NCI-H69 (cell line): ENCODE data around the gene TSPAN11.
"Not testable (repeated sequence)": the region's sequence is repeated elsewhere in the genome, so short reads cannot be mapped to it uniquely, and the experiment has no call there.

Source experiments
- DNase-seq: peaks from one replicate; lab custom pipeline; 2025; lab: John Stamatoyannopoulos, UW

The TSPAN11 gene

GRCh38 chr12:31002999-31003398, 76.5 kb downstream of the TSPAN11 start:
- no peak for DNase-seq

GRCh38 chr12:31003861-31004640, 77.5 kb downstream of the TSPAN11 start:
- no peak for DNase-seq

GRCh38 chr12:31004666-31005065, 78.1 kb downstream of the TSPAN11 start:
- peak; percentile 88 for DNase-seq

GRCh38 chr12:31005256-31005943, 78.9 kb downstream of the TSPAN11 start:
- DNase-seq = no peak

- no peak for DNase-seq
Measured at GRCh38 chr12:31005944-31006361, 79.4 kb downstream of the TSPAN11 start.

- no peak for DNase-seq
Measured at GRCh38 chr12:31006416-31007152, 80.0 kb downstream of the TSPAN11 start.

- DNase-seq = no peak
Measured at GRCh38 chr12:31007153-31007495, 80.6 kb downstream of the TSPAN11 start.

GRCh38 chr12:31007636-31008175, 81.2 kb downstream of the TSPAN11 start:
- DNase-seq = no peak

GRCh38 chr12:31008241-31008761, 81.8 kb downstream of the TSPAN11 start:
- DNase-seq = peak; percentile 99

- peak; percentile 97 for DNase-seq
Measured at GRCh38 chr12:31008961-31009840, 82.7 kb downstream of the TSPAN11 start.

- peak; percentile 76 for DNase-seq
Measured at GRCh38 chr12:31009976-31010375, 83.4 kb downstream of the TSPAN11 start.

GRCh38 chr12:31011336-31011735, 84.8 kb downstream of the TSPAN11 start:
- DNase-seq = no peak

GRCh38 chr12:31011746-31012566, 85.4 kb downstream of the TSPAN11 start:
- DNase-seq = peak; percentile 64

- DNase-seq = not testable (repeated sequence)
Measured at GRCh38 chr12:31012567-31012891, 86.0 kb downstream of the TSPAN11 start.

GRCh38 chr12:31015215-31015614, 88.7 kb downstream of the TSPAN11 start:
- DNase-seq = no peak

GRCh38 chr12:31016057-31016456, 89.5 kb downstream of the TSPAN11 start:
- no peak for DNase-seq

GRCh38 chr12:31017535-31017934, 91.0 kb downstream of the TSPAN11 start:
- no peak for DNase-seq

- no peak for DNase-seq
Measured at GRCh38 chr12:31018106-31018789, 91.7 kb downstream of the TSPAN11 start.

GRCh38 chr12:31018790-31019505, 92.4 kb downstream of the TSPAN11 start:
- DNase-seq = no peak
